Neural progenitor cell (in vitro differentiated cells): ENCODE results near the gene RAB8B.

Source experiments
- CTCF ChIP-seq: fragments of 200-600 bp; sonication (generic); IDR thresholded peaks from 2 replicates; pipeline ENCODE4 v1.5.1; 2017; ENCODE audit warnings: antibody characterized with exemption, mild to moderate bottlenecking
- EZH2 ChIP-seq: fragments of 200-600 bp; sonication (generic); IDR thresholded peaks from 2 replicates; pipeline ENCODE4 v1.6.1; 2017; ENCODE audit warnings: antibody characterized with exemption, mild to moderate bottlenecking, moderate library complexity
- EZH2phosphoT487 ChIP-seq: fragments of 200-600 bp; sonication (generic); IDR thresholded peaks from 2 replicates; pipeline ENCODE4 v1.6.1; 2017; ENCODE audit warnings: antibody characterized with exemption

GRCh38 chr15:63263519-63263918 lies 74.1 kb downstream of the RAB8B start:
- TF ChIP-seq EZH2: no peak
- TF ChIP-seq EZH2phosphoT487: no peak
- no peak for TF ChIP-seq CTCF
